Vagina (tissue), 2 donors: ENCODE results near the gene MB. TPM values are rescaled to one million over a fixed set of nuclear protein-coding genes. Genes with fewer than 3 reads are reported as not detected.

Source experiments
- DNase-seq, 2 donors: peaks; one replicate each; pipeline ENCODE4 v3.0.0-alpha.2; 2017; ENCODE audit errors: extremely low spot score in 2 of 2
- H3K27ac ChIP-seq: fragments of 200-600 bp; sonication (generic); one replicate; pipeline ENCODE4 v1.5.1; 2019
- H3K27me3 ChIP-seq: fragments of 200-600 bp; sonication (generic); one replicate; pipeline ENCODE4 v1.5.1; 2019
- H3K36me3 ChIP-seq, 2 donors: fragments of 200-600 bp; sonication (generic); one replicate each; pipeline ENCODE4 v1.5.1; 2017 to 2019
- H3K4me1 ChIP-seq: fragments of 200-600 bp; sonication (generic); one replicate; pipeline ENCODE4 v1.5.1; 2019
- H3K4me3 ChIP-seq, 2 donors: fragments of 200-600 bp; sonication (generic); 1 replicate in 1 of 2; 2 replicates in 1 of 2; pipeline ENCODE4 v1.5.1; 2016 to 2019
- H3K9me3 ChIP-seq: fragments of 200-600 bp; sonication (generic); one replicate; pipeline ENCODE4 v1.5.1; 2019
- POLR2A ChIP-seq, 2 donors: fragments of 450-650 bp; IDR thresholded peaks; one replicate each; pipeline ENCODE4 v1.6.1; 2017; ENCODE audit warnings: antibody characterized with exemption in 2 of 2, mild to moderate bottlenecking in 2 of 2, moderate library complexity in 2 of 2
- POLR2AphosphoS5 ChIP-seq, 2 donors: sonication (generic); formaldehyde crosslinking; IDR thresholded peaks; one replicate each; pipeline ENCODE4 v1.9.0; 2017; ENCODE audit warnings: antibody characterized with exemption in 2 of 2, mild to moderate bottlenecking in 2 of 2, low read depth in 1 of 2; ENCODE audit not compliant: insufficient read depth in 1 of 2
- intact Hi-C: fragments of 100-400 bp; cut with DNase I; formaldehyde crosslinking; loops from one replicate; pipeline ENCODE4 v1.15.1; 2023
- total RNA-seq: library from RNA; depleted of rRNA; stranded (reverse); fragments of >200 nt; gene quantifications from one replicate; pipeline ENCODE4 v1.2.3, GENCODE V29; 2016
- TF ChIP-seq, protein P1 (sequence below), 3 experiments: fragments of 450-650 bp in 2 of 3; fragments of 200-600 bp in 1 of 3; sonication (generic) in 1 of 3; IDR thresholded peaks; one replicate each; pipeline ENCODE4 v1.5.1; 2017 to 2019; ENCODE audit warnings: antibody characterized with exemption in 3 of 3, mild to moderate bottlenecking in 2 of 3, moderate library complexity in 2 of 3

Gene MB
- total RNA-seq, 1 donor from 2014 or later, result not detected

DNA sequence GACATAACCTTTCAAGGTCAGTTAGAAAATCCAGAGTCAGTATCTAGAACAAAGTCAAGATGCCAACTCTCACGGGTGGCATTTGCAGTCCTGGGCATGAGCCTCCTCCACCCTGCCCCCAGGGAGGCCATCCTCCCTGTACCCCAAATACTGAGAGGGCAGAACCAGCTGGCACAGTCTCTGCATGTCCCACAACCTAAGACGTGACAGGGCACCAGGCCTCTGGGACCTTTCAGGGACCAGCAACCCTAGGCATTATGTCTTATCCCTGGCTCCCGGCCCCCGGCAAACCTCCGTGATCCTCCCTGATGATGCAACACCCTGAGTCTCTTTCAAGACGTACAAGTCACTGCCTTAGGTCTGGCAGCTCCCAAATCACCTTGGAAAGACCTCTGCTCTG is 2.0 kb downstream of the MB start:
- DNase-seq, result no peak
- H3K9me3 ChIP-seq, result no peaks in the 10 kb centered on the region
- H3K27me3 ChIP-seq, result no peaks in the 10 kb centered on the region
- intact Hi-C loops, result no loop called here
- H3K36me3 ChIP-seq, result no peaks in the 10 kb centered on the region
- no peak for TF ChIP-seq POLR2A (IDR thresholded peaks at IDR 0.05)
- TF ChIP-seq, protein P1, sequence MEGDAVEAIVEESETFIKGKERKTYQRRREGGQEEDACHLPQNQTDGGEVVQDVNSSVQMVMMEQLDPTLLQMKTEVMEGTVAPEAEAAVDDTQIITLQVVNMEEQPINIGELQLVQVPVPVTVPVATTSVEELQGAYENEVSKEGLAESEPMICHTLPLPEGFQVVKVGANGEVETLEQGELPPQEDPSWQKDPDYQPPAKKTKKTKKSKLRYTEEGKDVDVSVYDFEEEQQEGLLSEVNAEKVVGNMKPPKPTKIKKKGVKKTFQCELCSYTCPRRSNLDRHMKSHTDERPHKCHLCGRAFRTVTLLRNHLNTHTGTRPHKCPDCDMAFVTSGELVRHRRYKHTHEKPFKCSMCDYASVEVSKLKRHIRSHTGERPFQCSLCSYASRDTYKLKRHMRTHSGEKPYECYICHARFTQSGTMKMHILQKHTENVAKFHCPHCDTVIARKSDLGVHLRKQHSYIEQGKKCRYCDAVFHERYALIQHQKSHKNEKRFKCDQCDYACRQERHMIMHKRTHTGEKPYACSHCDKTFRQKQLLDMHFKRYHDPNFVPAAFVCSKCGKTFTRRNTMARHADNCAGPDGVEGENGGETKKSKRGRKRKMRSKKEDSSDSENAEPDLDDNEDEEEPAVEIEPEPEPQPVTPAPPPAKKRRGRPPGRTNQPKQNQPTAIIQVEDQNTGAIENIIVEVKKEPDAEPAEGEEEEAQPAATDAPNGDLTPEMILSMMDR (IDR thresholded peaks at IDR 0.05), result no peak
- no peak for TF ChIP-seq POLR2AphosphoS5 (IDR thresholded peaks at IDR 0.05; ENCODE audit: insufficient read depth in 1 of 2, low read depth in 1 of 2)
- H3K4me1 ChIP-seq, result no peaks in the 10 kb centered on the region
- no peak overlapping the region for H3K4me3 ChIP-seq
- H3K27ac ChIP-seq, result no peak overlapping the region

DNA sequence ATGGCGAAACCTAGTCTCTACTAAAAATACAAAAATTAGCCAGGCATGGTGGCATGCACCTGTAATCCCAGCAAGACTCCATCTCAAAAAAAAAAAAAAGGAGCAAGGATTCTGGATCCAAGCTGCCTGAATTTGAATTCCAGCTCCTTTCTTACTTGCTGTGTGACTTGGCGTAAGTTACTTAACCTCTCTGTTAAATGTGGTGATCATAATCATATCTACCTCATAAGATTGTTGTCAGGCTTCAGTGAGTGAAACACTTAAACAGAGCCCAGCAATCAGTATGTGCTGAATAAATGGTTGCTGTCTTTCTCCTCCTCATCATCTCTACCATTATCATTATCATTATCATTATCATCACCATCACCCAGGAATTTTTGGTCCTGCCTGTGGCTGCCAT is 2.7 kb downstream of the MB start:
- Histone ChIP-seq H3K4me1 (no peaks in the 10 kb centered on the region), H3K27me3 (no peaks in the 10 kb centered on the region), H3K4me3 (no peak overlapping the region), H3K9me3 (no peaks in the 10 kb centered on the region), H3K36me3 (no peaks in the 10 kb centered on the region), H3K27ac (no peak overlapping the region)
- intact Hi-C loops, result no loop called here
- no peak for DNase-seq
- TF ChIP-seq POLR2A (IDR thresholded peaks at IDR 0.05) (no peak), POLR2AphosphoS5 (IDR thresholded peaks at IDR 0.05; ENCODE audit: insufficient read depth in 1 of 2, low read depth in 1 of 2) (no peak)
- TF ChIP-seq, protein P1 (IDR thresholded peaks at IDR 0.05), result no peak

DNA sequence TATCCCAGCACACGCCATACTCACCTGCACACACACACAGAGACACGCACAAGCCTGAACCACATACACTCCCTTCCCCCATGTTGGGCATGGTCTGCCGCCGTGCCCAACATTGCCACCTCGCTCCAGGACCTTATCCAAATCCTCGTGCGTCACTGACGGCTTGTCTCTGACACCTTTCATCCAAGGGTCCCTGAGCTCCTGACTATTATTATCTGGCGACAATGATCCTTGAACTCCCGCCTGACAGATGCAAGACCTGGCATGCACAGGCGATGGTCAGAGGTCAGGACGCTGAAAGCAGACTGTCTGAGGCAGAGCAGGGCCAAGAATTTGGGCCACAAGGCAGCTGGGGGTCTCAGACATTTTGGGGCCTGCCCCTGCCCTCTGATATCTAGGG is 4.2 kb downstream of the MB start:
- DNase-seq, result no peak
- Histone ChIP-seq H3K27ac (no peak overlapping the region), H3K27me3 (no peaks in the 10 kb centered on the region), H3K4me3 (no peak overlapping the region), H3K9me3 (no peaks in the 10 kb centered on the region), H3K4me1 (no peaks in the 10 kb centered on the region), H3K36me3 (no peaks in the 10 kb centered on the region)
- no peak for TF ChIP-seq POLR2AphosphoS5 (IDR thresholded peaks at IDR 0.05; ENCODE audit: insufficient read depth in 1 of 2, low read depth in 1 of 2)
- TF ChIP-seq, protein P1 (IDR thresholded peaks at IDR 0.05), result no peak
- no peak for TF ChIP-seq POLR2A (IDR thresholded peaks at IDR 0.05)
- intact Hi-C loops, result no loop called here

DNA sequence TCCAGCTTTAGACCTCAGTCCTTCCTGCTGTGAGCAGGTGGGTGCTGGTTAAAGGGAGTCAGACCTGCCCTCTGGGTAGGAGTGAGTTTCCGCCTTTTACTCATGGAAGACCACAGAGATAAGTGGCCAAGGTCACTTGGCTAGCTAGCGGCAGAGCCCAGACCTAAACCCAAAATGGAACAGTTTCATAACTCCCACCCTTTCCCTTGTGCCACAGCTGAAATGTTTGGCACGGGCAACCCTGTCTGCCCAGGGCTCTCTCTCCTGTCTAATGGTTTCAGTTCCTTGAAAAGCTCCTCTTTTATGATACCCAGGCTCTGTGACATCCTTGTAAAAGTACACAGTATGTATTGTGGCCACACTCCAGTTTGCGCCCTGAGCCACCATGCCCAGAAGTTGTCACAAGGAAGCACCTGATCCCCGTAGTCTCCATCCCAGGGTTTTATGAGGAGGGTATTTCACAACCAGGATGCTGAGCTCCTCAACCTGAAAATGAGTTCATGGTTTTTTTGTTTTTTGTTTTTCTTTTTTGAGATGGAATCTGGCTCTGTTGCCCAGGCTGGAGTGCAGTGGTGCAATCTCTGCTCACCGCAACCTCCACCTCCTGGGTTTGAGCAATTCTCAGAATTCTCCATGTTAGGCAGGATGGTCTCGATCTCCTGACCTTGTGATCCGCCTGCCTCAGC is 5.1 kb downstream of the MB start:
- TF ChIP-seq, protein P1 (IDR thresholded peaks at IDR 0.05), result no peak
- TF ChIP-seq POLR2AphosphoS5 (IDR thresholded peaks at IDR 0.05; ENCODE audit: insufficient read depth in 1 of 2, low read depth in 1 of 2) (no peak), POLR2A (IDR thresholded peaks at IDR 0.05) (no peak)
- no peaks in the 10 kb centered on the region for H3K4me1 ChIP-seq
- H3K9me3 ChIP-seq, result no peaks in the 10 kb centered on the region
- no peak overlapping the region for H3K27ac ChIP-seq
- no peak overlapping the region for H3K4me3 ChIP-seq
- intact Hi-C loops, result no loop called here
- DNase-seq, result no peak
- H3K36me3 ChIP-seq, result no peaks in the 10 kb centered on the region
- no peaks in the 10 kb centered on the region for H3K27me3 ChIP-seq

DNA sequence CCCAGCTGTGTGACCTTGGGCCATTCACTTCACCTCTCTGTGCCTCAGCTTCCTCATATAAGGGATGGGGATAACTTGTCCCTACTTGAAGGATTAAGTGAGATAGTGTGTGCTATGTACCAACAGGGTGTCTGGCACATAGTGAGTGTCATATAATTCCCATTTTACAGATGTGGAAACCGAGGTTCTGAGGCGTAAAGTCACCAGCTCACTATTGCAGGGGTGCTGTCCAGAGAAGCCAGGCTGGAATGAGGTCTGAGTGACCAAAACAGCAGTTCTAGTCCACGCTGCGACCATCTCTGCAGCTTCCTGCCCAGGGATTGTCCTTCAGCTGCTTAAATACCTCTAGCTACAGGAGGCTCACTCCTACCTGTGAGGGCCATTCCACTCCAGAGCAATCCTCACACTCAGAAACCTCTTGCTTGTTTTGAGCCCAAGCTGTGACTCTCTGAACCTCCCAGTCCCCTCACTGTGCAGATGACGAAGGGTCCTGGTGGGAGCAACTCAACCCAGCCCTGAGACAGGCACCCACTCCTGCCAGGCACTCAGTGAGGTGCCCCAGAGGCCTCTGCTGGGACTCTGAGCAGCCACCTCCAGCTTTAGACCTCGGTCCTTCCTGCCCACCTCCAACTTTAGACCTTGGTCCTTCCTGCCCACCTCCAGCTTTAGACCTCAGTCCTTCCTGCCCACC is 5.8 kb downstream of the MB start:
- H3K4me3 ChIP-seq, result no peak overlapping the region
- H3K27me3 ChIP-seq, result no peaks in the 10 kb centered on the region
- H3K27ac ChIP-seq, result no peak overlapping the region
- intact Hi-C loops, result no loop called here
- no peaks in the 10 kb centered on the region for H3K36me3 ChIP-seq
- TF ChIP-seq, protein P1 (IDR thresholded peaks at IDR 0.05), result no peak
- TF ChIP-seq POLR2A (IDR thresholded peaks at IDR 0.05), result no peak
- no peak for TF ChIP-seq POLR2AphosphoS5 (IDR thresholded peaks at IDR 0.05; ENCODE audit: insufficient read depth in 1 of 2, low read depth in 1 of 2)
- H3K9me3 ChIP-seq, result no peaks in the 10 kb centered on the region
- H3K4me1 ChIP-seq, result no peaks in the 10 kb centered on the region
- no peak for DNase-seq
